Renal pelvis (tissue), 4 donors: ENCODE results near the gene ZNF532. TPM values are rescaled to one million over a fixed set of nuclear protein-coding genes. Genes with fewer than 3 reads are reported as not detected.

Source experiments
- DNase-seq: peaks from one replicate; pipeline ENCODE4 v3.0.0-alpha.2; 2013
- polyA plus RNA-seq, 3 donors: library from polyadenylated mRNA; unstranded; fragments of 120-200 nt; gene quantifications; one replicate each; pipeline ENCODE4 v1.2.1, GENCODE V29; 2013; ENCODE audit not compliant: insufficient read length in 3 of 3

Gene ZNF532
- polyA plus RNA-seq, 3 donors: 93.7 to 110 (median 97.5) TPM

DNA sequence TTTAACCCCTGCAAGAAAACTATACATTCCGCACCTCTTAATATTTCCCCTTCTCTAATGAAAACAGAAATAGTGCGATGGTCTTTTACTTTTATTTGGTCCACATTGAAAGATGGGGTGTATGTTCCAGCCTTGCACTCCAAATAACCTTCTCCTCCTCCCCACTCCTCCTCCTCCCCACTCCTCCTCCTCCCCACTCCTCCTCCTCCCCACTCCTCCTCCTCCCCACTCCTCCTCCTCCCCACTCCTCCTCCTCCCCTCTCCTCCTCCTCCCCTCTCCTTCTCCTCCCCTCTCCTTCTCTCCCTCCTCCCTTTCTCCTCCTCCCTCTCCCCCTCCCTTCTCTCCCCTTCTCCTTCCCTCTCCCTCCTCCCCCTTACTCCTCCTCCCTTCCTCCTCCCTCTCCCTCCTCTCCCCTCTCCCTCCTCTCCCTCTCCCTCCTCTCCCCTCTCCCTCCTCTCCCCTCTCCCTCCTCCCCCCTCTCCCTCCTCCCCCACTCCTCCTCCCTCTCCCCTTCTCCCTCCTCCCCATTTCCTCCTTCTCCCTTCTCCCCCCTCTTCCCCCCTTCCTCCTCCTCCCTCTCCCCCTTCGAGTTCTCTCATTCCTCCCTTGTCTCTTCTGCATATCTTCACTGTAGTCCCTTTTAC lies 70.4 kb downstream of the ZNF532 start:
- no peak for DNase-seq

DNA sequence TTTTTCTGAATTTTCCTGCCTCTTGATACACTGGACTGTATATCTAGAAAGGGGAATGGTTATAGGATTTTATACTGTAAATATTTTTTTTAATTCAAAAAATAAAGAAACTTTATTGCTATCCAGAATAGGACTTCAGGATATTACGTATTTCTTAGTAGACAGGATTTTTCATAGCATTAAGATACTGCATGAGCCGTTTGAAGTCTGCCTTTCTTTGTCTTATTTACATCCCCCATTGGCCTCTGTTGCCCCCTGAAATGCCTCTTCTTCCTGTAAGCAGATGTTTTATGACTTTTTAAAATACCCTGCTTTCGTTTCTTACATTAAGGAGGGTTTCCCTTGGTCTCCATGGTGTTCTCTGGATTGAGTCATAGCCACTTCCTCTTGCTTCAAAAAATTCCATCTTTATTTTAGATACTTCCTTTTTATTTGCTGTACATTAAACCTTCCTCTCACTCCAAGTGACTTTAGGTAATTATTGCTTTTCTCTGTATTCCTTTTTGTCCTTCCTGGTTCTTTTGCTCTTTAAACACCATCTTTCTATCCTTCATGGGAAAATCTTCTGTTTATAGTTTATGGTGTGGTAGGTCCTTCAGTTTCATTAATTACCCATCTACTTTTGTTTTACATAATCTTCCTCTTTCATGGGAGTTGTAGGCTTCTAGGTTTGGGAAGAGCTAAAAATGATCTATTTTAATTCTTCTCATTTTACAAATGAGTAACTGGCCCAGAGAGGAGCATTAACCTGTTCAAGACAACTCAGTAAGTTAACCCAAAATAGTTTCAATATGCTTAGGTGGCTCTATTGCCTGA lies 72.6 kb downstream of the ZNF532 start:
- no peak for DNase-seq

DNA sequence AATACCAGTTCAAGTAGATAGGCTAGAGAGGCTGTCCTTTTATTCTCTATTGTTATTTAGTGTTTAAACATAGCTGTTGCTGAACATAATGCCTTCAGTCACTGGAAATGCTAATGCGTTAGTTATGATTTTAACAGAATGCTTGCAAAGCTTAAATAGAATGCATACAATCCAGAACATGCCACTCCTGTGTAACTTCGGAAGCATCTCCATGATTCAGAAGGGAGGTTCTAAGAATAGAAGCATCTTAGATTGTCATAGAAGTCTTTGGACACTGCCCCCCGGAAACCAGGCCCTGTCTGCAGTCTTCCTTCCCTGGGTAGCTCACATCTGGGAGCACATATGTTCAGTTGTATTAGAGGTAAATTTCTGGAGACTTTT lies 73.2 kb downstream of the ZNF532 start:
- DNase-seq: no peak

DNA sequence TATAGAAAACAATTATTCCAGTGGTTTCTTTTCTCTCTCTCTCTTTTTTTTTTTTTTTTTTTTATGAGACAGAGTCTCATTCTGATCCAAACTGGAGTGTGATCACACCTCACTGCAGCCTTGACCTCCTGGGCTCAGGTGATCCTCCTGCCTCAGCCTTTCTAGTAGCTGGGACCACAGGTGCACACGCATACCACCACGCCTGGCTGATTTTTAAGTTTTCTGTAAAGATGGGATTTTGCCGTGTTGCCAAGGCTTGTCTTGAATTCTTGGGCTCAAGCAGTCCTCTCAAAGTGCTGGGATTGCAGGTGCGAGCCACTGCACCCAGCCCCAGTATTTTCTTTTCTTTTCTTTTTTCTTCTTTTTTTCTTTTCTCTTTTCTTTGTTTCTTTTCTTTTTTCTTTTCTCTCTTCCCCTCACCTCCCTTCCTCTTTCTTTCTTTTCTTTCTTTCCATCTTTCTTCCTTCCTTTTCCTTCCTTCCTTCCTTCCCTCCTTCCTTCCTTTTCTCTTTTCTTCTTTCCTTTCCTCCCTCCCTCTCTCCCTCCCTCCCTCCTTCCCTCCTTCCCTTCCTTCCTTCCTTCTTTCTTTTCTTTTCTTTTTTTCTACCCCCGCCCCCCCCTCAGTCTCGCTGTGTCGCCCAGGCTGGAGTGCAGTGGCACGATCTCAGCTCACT lies 76.9 kb downstream of the ZNF532 start:
- DNase-seq: no peak

DNA sequence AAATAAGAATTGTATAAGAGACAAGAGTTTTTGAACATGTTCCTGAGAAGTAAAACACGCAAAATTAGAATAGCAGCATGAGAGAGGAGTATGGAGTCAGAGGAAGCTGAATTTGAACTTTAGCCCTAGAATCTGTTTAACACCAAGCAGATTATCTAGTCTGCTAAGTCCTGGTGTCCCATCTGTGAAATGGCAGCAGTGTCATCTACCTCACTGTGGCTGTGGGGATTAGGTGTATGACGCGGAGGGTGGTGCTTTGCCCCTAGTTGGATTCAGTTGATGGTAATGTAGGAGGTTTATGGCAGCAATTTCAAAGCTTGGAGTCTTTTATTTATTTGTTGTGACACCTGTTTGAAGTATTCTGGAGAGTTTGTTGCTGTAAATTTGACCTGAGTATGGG lies 79.2 kb downstream of the ZNF532 start:
- DNase-seq: no peak

DNA sequence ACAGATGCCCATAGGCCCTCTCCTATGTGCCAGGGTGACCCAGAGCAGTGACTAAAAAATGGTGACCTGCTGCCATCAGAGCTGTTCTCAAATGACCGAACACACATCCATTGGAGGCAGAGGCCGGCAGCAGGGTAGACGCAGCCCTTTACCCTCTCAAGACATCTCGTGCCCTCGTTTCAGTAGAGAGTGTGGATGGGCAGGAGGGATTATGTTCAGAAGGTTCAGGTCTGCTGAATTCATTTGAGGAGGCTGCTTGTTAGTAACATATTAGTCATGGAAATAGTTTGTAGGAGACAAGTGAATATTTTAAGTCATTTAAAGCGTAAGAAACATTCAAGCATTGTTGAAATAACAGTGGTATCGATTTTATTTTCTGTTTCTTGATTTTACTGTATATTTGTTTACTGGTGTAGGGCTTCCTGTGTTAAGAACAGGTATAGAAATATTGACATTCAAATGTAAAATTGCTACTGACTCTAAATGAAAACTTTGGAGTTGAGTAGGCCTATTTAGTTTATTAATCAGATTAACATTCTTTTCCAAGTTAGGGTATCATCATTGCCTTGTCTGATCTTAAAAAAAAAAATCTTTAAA lies 82.6 kb downstream of the ZNF532 start:
- no peak for DNase-seq

DNA sequence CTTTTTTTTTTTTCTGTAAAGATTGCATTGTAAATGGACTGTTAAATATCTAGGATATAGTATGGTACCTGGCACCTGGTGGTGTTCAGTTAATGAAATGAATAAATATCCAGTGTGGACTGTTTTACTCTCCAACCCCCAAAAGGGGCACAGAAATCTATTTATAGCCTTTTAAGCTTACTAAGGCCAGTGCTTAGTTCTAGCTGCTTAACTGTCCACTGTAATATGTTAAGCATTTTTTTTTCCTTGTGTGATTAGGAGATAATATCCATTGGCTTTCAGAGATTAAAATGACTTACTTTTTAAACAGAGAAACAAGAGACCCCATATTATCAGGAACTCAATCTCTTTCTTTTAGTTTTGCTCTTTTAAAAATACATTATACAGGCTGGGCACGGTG lies 84.4 kb downstream of the ZNF532 start:
- no peak for DNase-seq

DNA sequence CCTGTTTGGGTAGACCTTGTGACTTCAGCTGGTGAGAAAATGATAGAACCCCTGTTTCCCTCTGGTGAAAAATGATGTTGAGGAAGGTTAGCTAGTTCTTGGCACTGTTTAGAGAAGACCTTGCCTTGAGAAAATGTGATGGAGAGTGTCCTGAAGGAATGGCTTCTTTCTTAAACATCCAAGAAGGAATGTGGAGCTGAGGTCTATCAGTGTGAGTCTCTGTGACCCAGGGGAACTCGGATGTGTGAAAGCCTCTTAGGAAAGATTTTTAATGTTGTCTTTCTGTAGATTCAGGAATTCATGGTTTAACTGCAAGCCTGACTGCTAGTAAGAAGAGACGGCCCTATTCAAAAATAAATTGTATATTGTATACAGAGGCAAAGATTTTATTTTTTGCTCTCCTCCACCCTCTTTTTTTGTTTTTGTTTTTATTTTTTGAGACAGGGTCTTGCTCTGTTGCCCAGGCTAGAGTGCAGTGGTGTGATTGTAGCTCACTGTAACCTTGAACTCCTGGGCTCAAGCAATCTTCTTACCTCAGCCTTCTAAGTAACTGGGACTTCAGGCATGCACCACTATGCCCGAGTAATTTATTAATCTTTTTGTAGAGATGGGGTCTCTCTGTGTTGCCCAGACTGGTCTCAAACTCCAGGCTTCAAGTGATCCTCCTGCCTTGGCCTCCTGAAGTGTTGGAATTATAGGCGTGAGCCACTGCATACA lies 87.5 kb downstream of the ZNF532 start:
- no peak for DNase-seq

DNA sequence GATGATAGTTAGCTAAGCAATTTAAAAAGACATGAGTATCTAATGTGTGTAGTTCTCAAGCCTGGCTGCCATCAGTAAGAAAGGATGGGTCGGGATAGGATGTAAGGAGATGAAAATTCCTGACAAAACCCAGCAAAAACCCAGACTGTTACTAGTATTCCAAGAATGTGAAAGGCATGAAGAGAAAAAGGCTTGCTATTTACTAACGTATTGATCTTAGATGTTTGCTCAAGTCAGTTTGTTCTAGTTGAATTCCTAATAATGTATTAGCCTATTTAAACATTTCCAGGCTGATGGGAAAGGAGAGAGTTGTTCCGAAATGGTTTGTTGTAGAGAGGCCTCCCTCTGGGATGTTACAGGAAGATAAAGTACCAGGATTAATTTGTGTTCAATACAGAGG lies 88.2 kb downstream of the ZNF532 start:
- no peak for DNase-seq

DNA sequence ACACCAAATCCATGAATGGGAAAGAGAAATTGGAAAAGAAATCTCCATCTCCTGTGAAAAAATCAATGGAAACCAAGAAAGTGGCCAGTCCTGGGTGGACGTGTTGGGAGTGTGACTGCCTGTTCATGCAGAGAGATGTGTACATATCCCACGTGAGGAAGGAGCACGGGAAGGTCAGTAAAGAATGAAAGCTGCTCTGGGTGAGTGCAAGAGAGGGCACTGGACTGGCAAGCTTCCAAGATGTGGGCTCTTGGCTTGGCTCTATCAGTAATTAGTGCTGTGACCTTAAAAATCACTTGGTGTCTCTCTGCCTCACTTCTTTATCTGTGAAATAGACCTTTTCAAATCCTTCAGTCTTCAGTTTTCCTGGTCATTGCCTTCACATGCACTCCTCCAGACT lies 89.0 kb downstream of the ZNF532 start:
- no peak for DNase-seq

DNA sequence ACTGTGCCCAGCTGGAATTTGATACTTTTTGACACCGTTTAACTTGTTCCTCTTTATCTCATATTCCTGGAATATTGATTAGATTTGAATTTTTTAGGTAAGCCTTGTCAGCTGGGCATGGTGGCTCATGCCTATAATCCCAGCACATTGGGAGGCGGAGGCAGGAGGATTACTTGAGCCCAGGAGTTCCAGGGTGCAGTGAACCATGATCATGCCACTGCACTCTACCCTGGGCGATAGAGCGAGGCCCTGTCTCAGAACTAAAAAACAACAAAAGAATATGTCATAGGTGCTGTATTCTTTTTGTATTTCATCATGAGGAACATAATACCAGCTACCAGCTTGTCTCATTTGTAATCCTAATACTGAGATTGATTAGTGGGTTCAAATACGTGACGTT lies 90.3 kb downstream of the ZNF532 start:
- DNase-seq: no peak

DNA sequence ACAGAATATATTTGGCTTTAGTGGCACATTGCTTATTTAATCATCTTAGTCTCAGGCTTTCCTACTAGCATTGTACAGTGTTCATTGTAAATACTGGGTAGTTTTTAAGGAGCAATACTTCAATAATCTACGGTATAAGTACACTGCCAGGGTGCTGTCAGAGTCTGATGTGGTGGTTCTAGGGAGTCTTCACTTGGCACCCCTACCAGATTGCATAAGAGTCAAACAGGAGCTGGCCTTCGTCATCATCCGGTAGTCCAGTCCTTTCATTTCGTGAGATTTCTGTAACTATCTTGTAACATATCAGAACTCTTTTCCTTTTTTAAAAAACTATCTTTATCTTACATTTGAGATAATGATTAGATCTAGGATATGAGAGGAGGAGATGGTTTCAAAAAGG lies 91.1 kb downstream of the ZNF532 start:
- DNase-seq: no peak

DNA sequence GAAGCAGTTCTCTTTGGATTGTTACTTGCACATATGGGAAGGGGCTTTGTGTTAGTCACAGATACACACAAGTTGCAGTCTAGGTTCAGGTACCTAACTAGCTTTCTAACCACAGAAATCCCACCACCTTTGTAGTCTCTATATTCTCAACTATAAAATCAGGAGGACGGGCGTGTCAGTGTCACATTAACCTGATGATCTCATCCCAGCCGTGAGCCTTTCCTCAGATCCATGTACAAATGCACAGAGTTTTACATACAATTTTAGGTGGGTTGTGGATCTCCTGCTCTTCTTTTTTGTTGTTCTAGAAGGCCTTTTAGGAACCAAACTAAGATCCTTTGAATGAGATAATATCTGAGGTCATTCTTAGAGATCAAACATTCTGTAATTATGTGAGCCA lies 94.0 kb downstream of the ZNF532 start:
- DNase-seq: no peak

DNA sequence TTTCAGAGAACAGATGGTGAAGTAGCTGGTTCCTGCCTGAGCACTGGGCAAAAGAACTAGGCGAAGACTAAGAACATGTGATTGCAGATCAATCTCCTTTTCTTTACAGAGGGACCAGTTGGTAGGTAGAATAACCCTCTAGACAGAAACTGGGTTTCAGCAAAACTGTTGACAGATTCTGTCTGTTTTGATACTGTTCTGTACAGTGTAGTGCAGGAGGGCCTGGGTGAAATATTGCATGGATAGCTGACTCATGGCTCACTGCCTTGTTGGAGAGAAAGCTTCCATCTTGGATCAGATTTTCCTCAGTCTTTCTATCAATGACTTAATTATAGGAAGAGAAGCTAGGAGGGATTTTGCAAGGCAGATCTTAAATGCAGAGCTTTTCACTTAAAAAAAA lies 95.8 kb downstream of the ZNF532 start:
- no peak for DNase-seq

DNA sequence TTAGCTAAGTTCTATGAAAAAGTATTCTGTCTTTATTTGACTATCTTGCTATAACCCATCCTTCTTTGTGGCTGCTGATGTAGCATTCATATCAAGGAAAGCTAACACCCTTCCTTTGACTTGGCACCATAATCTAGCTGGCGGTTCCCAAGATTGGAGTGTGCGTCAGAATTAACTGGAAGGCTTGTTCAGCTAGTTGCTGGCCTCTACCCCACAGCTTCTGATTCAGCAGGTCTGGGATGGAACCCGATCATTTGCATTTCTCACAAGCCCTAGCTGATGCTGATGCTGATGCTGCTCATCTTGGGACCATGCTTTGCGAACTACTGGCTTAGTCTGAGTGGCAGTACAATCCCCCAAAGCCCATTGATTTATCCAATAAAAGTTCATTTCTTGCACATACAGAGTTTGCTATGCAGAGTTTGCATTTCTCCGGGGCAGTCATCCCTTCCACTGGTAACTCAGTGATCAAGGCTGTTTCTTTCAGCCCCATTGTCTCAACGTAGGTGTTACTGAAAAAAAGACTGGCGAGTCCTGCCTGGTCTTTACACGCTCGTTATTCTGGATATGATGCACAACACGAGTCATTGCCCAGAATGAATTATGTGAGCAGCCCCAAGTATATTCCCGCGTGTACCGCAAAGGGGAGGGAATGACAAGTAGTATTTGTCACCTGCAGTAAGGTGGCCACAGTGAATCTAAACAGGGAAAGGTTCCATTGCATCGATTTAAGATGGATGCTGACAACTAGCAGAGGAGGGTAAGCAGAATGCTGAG lies 96.5 kb downstream of the ZNF532 start:
- DNase-seq: no peak

DNA sequence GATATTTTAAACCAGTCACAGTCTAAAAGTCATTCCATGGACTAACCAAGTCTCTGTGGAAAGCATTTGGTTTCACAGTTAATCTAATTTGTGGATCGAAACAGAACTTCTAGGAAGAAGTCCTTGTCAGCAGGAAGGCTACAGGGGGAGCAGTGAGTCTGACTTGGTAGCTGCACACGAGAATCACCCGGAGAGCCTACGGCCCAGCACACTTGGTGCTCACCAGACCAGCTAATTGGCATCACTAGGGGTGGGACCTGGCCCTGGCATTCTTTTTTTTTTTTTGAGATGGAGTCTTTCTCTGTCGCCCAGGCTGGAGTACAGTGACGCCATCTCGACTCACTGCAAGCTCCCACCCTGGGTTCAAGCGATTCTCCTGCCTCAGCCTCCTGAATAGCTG lies 97.7 kb downstream of the ZNF532 start:
- no peak for DNase-seq

DNA sequence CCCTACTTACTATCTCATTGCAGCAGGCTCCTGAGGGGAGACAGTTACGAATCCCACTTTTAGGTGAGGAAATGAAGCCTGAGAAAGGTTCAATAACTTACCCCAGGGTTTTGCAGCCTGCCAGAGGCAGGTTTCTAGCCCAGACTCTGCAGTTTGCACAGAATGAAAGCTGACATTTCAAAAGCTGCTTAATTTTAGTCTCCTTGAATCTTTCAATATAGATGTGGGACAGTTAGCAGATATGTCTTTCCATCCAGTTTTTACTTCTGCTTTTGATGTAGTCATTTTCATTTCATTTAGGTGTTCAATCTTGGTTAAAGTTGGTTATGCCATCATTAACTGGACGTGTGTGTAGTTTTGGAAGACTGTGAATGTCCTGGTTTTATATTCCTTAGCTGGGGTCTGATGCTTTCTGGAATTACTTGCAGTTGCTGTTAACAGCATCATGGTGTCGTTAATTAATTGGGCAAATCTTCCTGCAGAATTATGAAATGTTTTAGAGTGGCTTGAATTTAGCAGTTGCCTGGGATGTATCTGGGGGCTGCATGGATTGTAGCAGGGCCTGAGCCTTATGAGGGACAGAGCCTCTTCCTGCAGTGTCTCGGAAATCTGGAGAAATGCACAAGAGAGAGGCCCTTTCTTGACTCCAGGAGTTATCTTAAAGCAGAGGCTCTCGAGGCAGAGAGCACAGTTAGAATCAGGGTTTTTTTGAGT lies 100.8 kb downstream of the ZNF532 start:
- DNase-seq: no peak

DNA sequence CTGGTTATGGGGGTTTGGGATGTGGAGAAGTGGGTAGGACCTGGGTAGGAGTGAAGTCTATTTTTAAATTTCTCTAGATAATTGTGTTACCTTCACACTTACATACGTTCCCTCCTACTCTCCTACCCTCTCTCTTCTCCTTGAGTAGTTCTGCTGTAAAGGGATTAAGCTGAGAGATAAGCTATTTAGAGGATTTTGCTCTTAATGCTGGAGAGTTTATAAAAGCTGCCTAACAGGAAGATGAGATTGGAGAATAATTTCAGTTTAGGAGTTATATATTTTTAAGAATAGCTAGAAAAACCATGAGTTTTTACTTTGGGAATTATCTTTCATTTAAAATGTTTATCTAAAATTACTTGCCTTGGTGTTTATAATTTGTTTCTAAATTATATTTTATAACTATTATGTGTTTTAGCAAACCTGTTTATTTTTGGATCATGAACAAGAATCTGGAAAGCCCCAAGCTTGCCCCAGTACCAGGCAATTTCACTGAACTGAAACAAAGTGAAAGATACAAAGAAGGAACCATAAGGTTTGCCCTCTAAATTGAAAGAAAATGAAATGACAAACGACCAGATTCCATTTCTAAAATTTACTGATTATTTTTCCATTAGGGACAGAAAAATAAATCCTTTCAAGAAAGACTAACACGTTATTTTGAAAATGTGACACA lies 101.5 kb downstream of the ZNF532 start:
- no peak for DNase-seq

DNA sequence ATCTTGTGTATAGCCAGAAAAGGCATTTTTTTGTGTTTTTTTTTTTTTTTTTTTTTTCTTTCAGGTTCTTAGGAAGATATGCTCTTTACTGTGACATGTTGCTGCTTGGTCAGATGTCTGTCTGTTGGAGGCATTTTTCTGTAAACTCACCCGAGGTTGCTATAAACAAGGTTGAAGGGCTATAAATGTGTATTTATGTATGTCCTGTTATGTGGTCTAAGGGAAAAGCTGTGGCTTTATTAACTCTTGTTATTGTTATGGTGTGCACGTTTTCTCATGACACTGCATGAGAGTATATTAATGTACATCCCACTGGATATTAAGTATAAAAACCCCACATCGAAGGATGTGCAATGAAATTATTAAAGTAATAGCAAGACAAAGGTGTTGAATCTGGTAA lies 102.0 kb downstream of the ZNF532 start:
- DNase-seq: no peak

DNA sequence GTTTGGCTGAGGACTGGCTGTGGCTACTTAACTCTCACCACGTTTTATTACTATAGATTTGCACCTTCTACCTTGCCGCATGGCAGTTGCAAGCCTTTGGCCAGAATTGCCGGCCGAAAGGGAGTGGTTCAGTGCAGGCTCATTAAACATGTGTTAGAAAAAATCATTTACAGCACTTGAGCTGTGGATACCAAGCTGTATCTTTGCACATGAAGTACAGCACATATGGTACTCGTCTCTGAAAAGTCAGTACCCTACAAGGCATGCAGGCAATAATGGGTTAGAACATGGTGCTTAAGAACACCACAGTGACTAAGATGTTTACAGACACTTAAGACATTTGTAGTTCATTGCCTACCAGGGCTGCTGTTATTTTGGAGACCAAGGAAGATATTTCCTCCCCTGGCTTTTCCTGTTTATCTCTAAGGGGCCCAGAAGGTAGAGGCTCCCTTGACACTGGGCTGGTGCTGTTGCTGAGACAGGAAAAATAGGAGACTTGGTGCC lies 103.1 kb downstream of the ZNF532 start:
- DNase-seq: no peak
